ENCODE results near the gene VPS18. TPM values are rescaled to one million over a fixed set of nuclear protein-coding genes. Genes with fewer than 3 reads are reported as not detected.
A peak's percentile ranks its signal among the peaks of the same experiment; 100 is the strongest.

The VPS18 gene
- total RNA-seq, 3 donors from 2014 or later: 14.1 to 21.1 (median 18.0) TPM

- ATAC-seq: peak; percentile 37
Observed at GRCh38 chr15:40846841-40847222, 47.4 kb upstream of the VPS18 start.

GRCh38 chr15:40847223-40847961, 46.9 kb upstream of the VPS18 start:
- intact Hi-C loops (cut with DNase I, micrococcal nuclease): no loop called here
- Histone ChIP-seq H3K36me3 (ENCODE audit: low read depth) (no peaks in the 10 kb centered on the region), H3K4me3 (no peak overlapping the region), H3K9me3 (no peaks in the 10 kb centered on the region), H3K4me1 (ENCODE audit: low read depth) (peaks cover 24% of the 10 kb centered on the region)
- DNase-seq: peak; percentile 83 to 95 (median 87)
- TF ChIP-seq CTCF (IDR thresholded peaks at IDR 0.05): no peak
- peak; percentile 73 for ATAC-seq

More at GRCh38 chr15:40846841-40847222, 47.4 kb upstream of the VPS18 start:
- DNase-seq: peak in 1 of 3 donors; percentile 51
- TF ChIP-seq CTCF (IDR thresholded peaks at IDR 0.05): no peak
- Histone ChIP-seq H3K9me3 (no peaks in the 10 kb centered on the region), H3K4me3 (no peak overlapping the region), H3K36me3 (ENCODE audit: low read depth) (no peaks in the 10 kb centered on the region), H3K4me1 (ENCODE audit: low read depth) (peaks cover 20% of the 10 kb centered on the region)
- intact Hi-C loops (cut with DNase I, micrococcal nuclease): no loop called here

- TF ChIP-seq CTCF (IDR thresholded peaks at IDR 0.05): no peak
- no peaks in the 10 kb centered on the region for H3K9me3 ChIP-seq
- ATAC-seq: no peak
Observed at GRCh38 chr15:40850576-40851112, 43.6 kb upstream of the VPS18 start.

GRCh38 chr15:40852529-40852928, 41.7 kb upstream of the VPS18 start:
- ATAC-seq (peak; percentile 82), DNase-seq (peak; percentile 49 to 94 (median 69))
- intact Hi-C loops (cut with DNase I, micrococcal nuclease): no loop called here
- H3K9me3 ChIP-seq: no peaks in the 10 kb centered on the region
- no peak overlapping the region for H3K4me3 ChIP-seq
- TF ChIP-seq CTCF (IDR thresholded peaks at IDR 0.05): no peak
- peaks cover 3% of the 10 kb centered on the region for H3K36me3 ChIP-seq (ENCODE audit: low read depth)
- H3K4me1 ChIP-seq (ENCODE audit: low read depth): peaks cover 40% of the 10 kb centered on the region

More at GRCh38 chr15:40850576-40851112, 43.6 kb upstream of the VPS18 start:
- DNase-seq: peak in 2 of 3 donors; percentile 35 to 37
- Histone ChIP-seq H3K4me3 (no peak overlapping the region), H3K36me3 (ENCODE audit: low read depth) (peaks cover 3% of the 10 kb centered on the region), H3K4me1 (ENCODE audit: low read depth) (peaks cover 26% of the 10 kb centered on the region)
- intact Hi-C loops (cut with DNase I, micrococcal nuclease): no loop called here

GRCh38 chr15:40853241-40853890, 40.9 kb upstream of the VPS18 start:
- no peaks in the 10 kb centered on the region for H3K9me3 ChIP-seq
- peaks cover 42% of the 10 kb centered on the region for H3K4me1 ChIP-seq (ENCODE audit: low read depth)
- ATAC-seq: no peak
- H3K4me3 ChIP-seq: no peak overlapping the region
- TF ChIP-seq CTCF (IDR thresholded peaks at IDR 0.05): no peak
- intact Hi-C loops (cut with DNase I, micrococcal nuclease): no loop called here
- DNase-seq: peak in 1 of 3 donors; percentile 45
- H3K36me3 ChIP-seq (ENCODE audit: low read depth): peaks cover 3% of the 10 kb centered on the region
